ENCODE results near the gene RAD51B. TPM values are rescaled to one million over a fixed set of nuclear protein-coding genes. Genes with fewer than 3 reads are reported as not detected.

Gene RAD51B
- total RNA-seq, 2 donors from 2014 or later: 22.8 to 33.8 TPM

DNA sequence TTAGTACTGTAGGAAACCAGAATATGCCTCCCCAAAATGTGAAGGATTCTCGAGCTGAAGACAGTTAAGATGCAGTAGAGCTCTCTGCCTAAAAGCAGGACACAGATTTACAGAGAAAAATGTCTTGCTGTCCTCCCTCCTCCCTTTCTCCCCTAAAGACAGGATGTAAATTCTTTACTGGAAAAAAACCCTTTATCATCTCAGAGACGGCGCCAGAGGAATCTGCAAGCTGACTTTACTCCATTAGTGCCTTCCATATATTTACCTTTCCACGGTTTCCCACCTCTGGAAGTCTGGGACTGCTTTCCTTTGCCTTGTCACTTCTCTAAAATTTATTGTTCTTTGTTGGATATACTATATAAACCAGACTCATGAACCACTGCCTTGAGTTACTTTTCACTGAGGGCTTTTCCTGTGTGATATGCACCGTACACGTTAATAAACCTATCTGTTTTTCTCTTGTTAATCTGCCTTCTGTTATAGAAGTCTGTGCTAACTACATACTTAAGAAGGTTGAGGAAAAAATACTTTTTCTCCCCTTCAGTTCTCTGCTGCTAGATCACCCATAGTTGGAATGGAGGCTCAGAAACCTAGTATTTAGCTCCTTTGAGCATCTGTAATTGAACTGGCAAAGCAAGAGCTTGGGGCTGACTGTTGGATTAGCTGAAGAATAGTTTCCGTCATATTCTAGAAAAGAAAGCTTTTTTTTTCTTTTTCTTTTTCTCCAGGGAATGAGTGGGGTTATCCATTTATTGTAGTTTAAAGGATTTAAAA, 99.9 kb downstream of the RAD51B start:
- H3K9me3 Mint-ChIP-seq: peaks cover 3% of the 10 kb centered on the region
- Histone ChIP-seq H3K4me1 (ENCODE audit: control insufficient read depth, insufficient read depth, low read length) (no peaks in the 10 kb centered on the region), H3K27ac (ENCODE audit: low read depth, low read length) (no peak overlapping the region), H3K27me3 (ENCODE audit: control insufficient read depth, insufficient read depth, low read length, poor library complexity, severe bottlenecking) (no peaks in the 10 kb centered on the region), H3K4me3 (ENCODE audit: low read length) (no peak overlapping the region), H3K36me3 (ENCODE audit: control insufficient read depth, insufficient read depth, low read length) (no peaks in the 10 kb centered on the region), H3K9me3 (ENCODE audit: control insufficient read depth, low read length) (no peaks in the 10 kb centered on the region), H3K9ac (ENCODE audit: extremely low read depth, low read length, poor library complexity, severe bottlenecking) (no peak overlapping the region)
- no peak overlapping the region for H3K27ac Mint-ChIP-seq
- H3K27me3 Mint-ChIP-seq (ENCODE audit: insufficient read depth): no peaks in the 10 kb centered on the region
- no peak overlapping the region for H3K4me3 Mint-ChIP-seq
- TF ChIP-seq, protein P1, sequence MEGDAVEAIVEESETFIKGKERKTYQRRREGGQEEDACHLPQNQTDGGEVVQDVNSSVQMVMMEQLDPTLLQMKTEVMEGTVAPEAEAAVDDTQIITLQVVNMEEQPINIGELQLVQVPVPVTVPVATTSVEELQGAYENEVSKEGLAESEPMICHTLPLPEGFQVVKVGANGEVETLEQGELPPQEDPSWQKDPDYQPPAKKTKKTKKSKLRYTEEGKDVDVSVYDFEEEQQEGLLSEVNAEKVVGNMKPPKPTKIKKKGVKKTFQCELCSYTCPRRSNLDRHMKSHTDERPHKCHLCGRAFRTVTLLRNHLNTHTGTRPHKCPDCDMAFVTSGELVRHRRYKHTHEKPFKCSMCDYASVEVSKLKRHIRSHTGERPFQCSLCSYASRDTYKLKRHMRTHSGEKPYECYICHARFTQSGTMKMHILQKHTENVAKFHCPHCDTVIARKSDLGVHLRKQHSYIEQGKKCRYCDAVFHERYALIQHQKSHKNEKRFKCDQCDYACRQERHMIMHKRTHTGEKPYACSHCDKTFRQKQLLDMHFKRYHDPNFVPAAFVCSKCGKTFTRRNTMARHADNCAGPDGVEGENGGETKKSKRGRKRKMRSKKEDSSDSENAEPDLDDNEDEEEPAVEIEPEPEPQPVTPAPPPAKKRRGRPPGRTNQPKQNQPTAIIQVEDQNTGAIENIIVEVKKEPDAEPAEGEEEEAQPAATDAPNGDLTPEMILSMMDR (conservative IDR thresholded peaks at IDR 0.05): no peak
- peaks cover 4% of the 10 kb centered on the region for H3K36me3 Mint-ChIP-seq (ENCODE audit: low read depth)
- no peak for DNase-seq
- H3K4me1 Mint-ChIP-seq: no peaks in the 10 kb centered on the region
- WGBS, 2 experiments (ENCODE audit: insufficient coverage in 1 of 2, insufficient read length in 1 of 2): 50 to 83% methylated on average over 1 to 7 of the region's 7 CpGs

DNA sequence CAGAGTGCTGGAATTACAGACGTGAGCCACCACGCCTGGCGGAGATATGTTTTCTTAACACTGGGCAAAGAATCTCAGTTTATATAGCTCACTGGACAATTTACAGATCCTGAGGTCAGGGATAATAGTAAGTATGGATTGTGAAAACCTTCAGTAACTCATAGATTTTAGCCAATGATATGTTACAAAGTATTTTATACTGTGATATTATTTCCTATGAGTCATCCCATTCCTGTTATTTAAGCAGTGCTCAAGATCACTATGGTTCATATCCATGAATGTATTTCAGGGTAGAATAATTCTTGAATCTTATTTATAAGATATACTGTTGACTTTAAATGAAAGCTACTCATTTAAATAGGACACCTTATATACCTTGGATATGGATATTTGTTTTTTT, 107.2 kb downstream of the RAD51B start:
- peaks cover 18% of the 10 kb centered on the region for H3K9me3 ChIP-seq (ENCODE audit: control insufficient read depth, low read length)
- H3K4me3 ChIP-seq (ENCODE audit: low read length): no peak overlapping the region
- H3K9ac ChIP-seq (ENCODE audit: extremely low read depth, low read length, poor library complexity, severe bottlenecking): no peak overlapping the region
- Mint-ChIP-seq H3K4me1 (no peaks in the 10 kb centered on the region), H3K36me3 (ENCODE audit: low read depth) (peaks cover 22% of the 10 kb centered on the region), H3K4me3 (no peak overlapping the region), H3K9me3 (peaks cover 62% of the 10 kb centered on the region), H3K27ac (no peak overlapping the region), H3K27me3 (ENCODE audit: insufficient read depth) (no peaks in the 10 kb centered on the region)
- no peak for DNase-seq
- no peaks in the 10 kb centered on the region for H3K4me1 ChIP-seq (ENCODE audit: control insufficient read depth, insufficient read depth, low read length)
- TF ChIP-seq, protein P1 (conservative IDR thresholded peaks at IDR 0.05): no peak
- H3K36me3 ChIP-seq (ENCODE audit: control insufficient read depth, insufficient read depth, low read length): no peaks in the 10 kb centered on the region
- 99 to 100% methylated on average over 3 of the region's 3 CpGs for WGBS, 2 experiments (ENCODE audit: insufficient coverage in 1 of 2, insufficient read length in 1 of 2)
- no peak overlapping the region for H3K27ac ChIP-seq (ENCODE audit: low read depth, low read length)
- H3K27me3 ChIP-seq (ENCODE audit: control insufficient read depth, insufficient read depth, low read length, poor library complexity, severe bottlenecking): peaks cover under 1% of the 10 kb centered on the region

DNA sequence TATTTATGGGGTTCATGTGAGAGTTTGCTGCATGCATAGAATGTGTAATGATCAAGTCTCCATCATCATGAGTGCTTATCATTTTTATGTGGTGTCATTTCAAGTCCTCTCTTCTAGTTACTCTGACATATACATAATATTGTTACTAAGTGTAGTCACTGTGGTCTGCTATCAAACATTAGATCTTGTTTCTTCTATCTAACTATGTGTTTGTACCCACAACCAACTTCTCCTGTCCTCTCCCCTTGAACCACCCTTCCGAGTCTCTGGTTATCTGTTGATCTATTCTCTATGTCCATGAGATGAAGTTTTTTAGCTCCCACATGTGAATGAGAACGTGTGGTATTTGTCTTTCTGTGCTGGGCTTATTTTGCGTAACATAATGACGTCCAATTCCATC, 107.7 kb downstream of the RAD51B start:
- no peak overlapping the region for H3K4me3 ChIP-seq (ENCODE audit: low read length)
- no peaks in the 10 kb centered on the region for H3K4me1 Mint-ChIP-seq
- H3K27ac ChIP-seq (ENCODE audit: low read depth, low read length): no peak overlapping the region
- H3K9me3 Mint-ChIP-seq: peaks cover 62% of the 10 kb centered on the region
- H3K9ac ChIP-seq (ENCODE audit: extremely low read depth, low read length, poor library complexity, severe bottlenecking): no peak overlapping the region
- TF ChIP-seq, protein P1 (conservative IDR thresholded peaks at IDR 0.05): no peak
- peaks cover 1% of the 10 kb centered on the region for H3K27me3 Mint-ChIP-seq (ENCODE audit: insufficient read depth)
- DNase-seq: no peak
- peaks cover 18% of the 10 kb centered on the region for H3K9me3 ChIP-seq (ENCODE audit: control insufficient read depth, low read length)
- H3K4me3 Mint-ChIP-seq: no peak overlapping the region
- H3K27me3 ChIP-seq (ENCODE audit: control insufficient read depth, insufficient read depth, low read length, poor library complexity, severe bottlenecking): peaks cover 5% of the 10 kb centered on the region
- no peaks in the 10 kb centered on the region for H3K36me3 ChIP-seq (ENCODE audit: control insufficient read depth, insufficient read depth, low read length)
- no peak overlapping the region for H3K27ac Mint-ChIP-seq
- peaks cover 22% of the 10 kb centered on the region for H3K36me3 Mint-ChIP-seq (ENCODE audit: low read depth)
- no peaks in the 10 kb centered on the region for H3K4me1 ChIP-seq (ENCODE audit: control insufficient read depth, insufficient read depth, low read length)
- WGBS, 2 experiments (ENCODE audit: insufficient coverage in 1 of 2, insufficient read length in 1 of 2): 80 to 83% methylated on average over 1 to 4 of the region's 4 CpGs

All from endodermal cell (in vitro differentiated cells).